Upper lobe of left lung (tissue), 6 donors: ENCODE measurements around the gene PDSS1. TPM values are rescaled to one million over a fixed set of nuclear protein-coding genes. Genes with fewer than 3 reads are reported as not detected.

ENCODE experiments used
- ATAC-seq, 2 donors: fragments of 200-7000 bp; cut with Tn5 transposase; one replicate each; pipeline ENCODE4 v1.9.1; 2022; ENCODE audit warnings: mild to moderate bottlenecking in 2 of 2, moderate library complexity in 2 of 2; ENCODE audit not compliant: low FRiP score in 2 of 2
- DNase-seq, 2 donors: peaks; one replicate each; pipeline ENCODE4 v3.0.0-alpha.2; 2019 to 2020
- H3K27ac ChIP-seq, 4 donors: fragments of 200-600 bp; sonication (generic); one replicate each; pipeline ENCODE4 v1.5.1; 2016 to 2019
- H3K27me3 ChIP-seq, 4 donors: fragments of 200-600 bp; sonication (generic); one replicate each; pipeline ENCODE4 v1.5.1; 2017 to 2019
- H3K36me3 ChIP-seq, 4 donors: fragments of 200-600 bp; sonication (generic); one replicate each; pipeline ENCODE4 v1.5.1; 2016 to 2019
- H3K4me1 ChIP-seq, 4 donors: fragments of 200-600 bp; sonication (generic); one replicate each; pipeline ENCODE4 v1.5.1; 2018 to 2019
- H3K4me3 ChIP-seq, 4 donors: fragments of 200-600 bp; sonication (generic); one replicate each; pipeline ENCODE4 v1.5.1; 2017 to 2019; ENCODE audit warnings: mild to moderate bottlenecking in 2 of 4, moderate library complexity in 1 of 4
- H3K9me3 ChIP-seq, 4 donors: fragments of 200-600 bp; sonication (generic); one replicate each; pipeline ENCODE4 v1.5.1; 2018 to 2019
- EP300 ChIP-seq, 4 donors: sonication (generic); formaldehyde crosslinking; IDR thresholded peaks; one replicate each; pipeline ENCODE4 v1.5.1; 2017; ENCODE audit warnings: antibody characterized with exemption in 4 of 4, control low read depth in 2 of 4
- POLR2A ChIP-seq, 4 donors: fragments of 450-650 bp; IDR thresholded peaks; one replicate each; pipeline ENCODE4 v1.5.1; 2016 to 2017; ENCODE audit warnings: antibody characterized with exemption in 4 of 4, mild to moderate bottlenecking in 2 of 4
- POLR2AphosphoS5 ChIP-seq, 2 donors: sonication (generic); formaldehyde crosslinking; IDR thresholded peaks; one replicate each; pipeline ENCODE4 v1.5.1; 2017; ENCODE audit warnings: antibody characterized with exemption in 2 of 2
- WGBS, 2 donors: methylation state at CpG; one replicate each; pipeline ENCODE4 v1.1.5; 2017 to 2018; 5-methylcytosine and 5-hydroxymethylcytosine counted together
- total RNA-seq, 6 donors: library from RNA; depleted of rRNA in 4 of 6; stranded (reverse); fragments of >200 nt in 4 of 6; gene quantifications; one replicate each; pipeline versions ENCODE4 v1.1.0 to v1.2.1, GENCODE V29; 2016 to 2021
- TF ChIP-seq, protein P1 (sequence below), 6 experiments: fragments of 450-650 bp in 4 of 6; fragments of 200-600 bp in 2 of 6; sonication (generic) in 2 of 6; IDR thresholded peaks; one replicate each; pipeline ENCODE4 v1.5.1; 2016 to 2019; ENCODE audit warnings: antibody characterized with exemption in 6 of 6
- donor health status: DM: no; HTN: no; CAD: no; lungs with moderate emphysema.
- donor health status: DM: no; HTN: yes; CAD: no; lungs with severe emphysema.

The PDSS1 gene
- total RNA-seq, 6 donors from 2014 or later, result 2.3 to 9.4 (median 5.6) TPM

DNA sequence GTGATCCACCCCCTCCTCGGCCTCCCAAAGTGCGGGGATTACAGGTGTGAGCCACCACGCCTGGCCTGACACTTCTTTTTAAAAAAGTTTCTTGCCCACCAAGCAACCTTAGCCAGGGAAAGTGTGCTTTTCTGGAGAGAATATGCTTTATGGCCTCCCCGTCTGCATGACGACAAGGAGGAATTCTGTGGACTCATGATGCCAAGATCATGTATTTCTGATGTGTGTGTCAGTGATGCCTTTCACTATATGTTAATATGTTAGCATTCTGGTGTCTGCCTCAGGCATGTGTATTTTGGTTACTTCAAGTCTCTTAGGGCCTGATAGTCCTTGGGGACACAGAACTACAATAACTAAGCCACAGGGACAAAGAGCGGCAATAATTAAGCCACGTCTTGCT lies 2.1 kb downstream of the PDSS1 start:
- Histone ChIP-seq H3K36me3 (no peaks in the 10 kb centered on the region), H3K27ac (peak overlapping the region in 1 of 4 donors; percentile 30), H3K4me3 (no peak overlapping the region), H3K9me3 (no peaks in the 10 kb centered on the region), H3K4me1 (peaks cover 11 to 28% (median 17%) of the 10 kb centered on the region in 4 donors), H3K27me3 (no peaks in the 10 kb centered on the region)
- WGBS, 2 donors, result 95 to 98% methylated on average over 7 of the region's 7 CpGs
- TF ChIP-seq EP300 (IDR thresholded peaks at IDR 0.05) (no peak), POLR2AphosphoS5 (IDR thresholded peaks at IDR 0.05) (no peak), POLR2A (IDR thresholded peaks at IDR 0.05) (no peak)
- TF ChIP-seq, protein P1, sequence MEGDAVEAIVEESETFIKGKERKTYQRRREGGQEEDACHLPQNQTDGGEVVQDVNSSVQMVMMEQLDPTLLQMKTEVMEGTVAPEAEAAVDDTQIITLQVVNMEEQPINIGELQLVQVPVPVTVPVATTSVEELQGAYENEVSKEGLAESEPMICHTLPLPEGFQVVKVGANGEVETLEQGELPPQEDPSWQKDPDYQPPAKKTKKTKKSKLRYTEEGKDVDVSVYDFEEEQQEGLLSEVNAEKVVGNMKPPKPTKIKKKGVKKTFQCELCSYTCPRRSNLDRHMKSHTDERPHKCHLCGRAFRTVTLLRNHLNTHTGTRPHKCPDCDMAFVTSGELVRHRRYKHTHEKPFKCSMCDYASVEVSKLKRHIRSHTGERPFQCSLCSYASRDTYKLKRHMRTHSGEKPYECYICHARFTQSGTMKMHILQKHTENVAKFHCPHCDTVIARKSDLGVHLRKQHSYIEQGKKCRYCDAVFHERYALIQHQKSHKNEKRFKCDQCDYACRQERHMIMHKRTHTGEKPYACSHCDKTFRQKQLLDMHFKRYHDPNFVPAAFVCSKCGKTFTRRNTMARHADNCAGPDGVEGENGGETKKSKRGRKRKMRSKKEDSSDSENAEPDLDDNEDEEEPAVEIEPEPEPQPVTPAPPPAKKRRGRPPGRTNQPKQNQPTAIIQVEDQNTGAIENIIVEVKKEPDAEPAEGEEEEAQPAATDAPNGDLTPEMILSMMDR (IDR thresholded peaks at IDR 0.05), result no peak
- no peak for DNase-seq
- no peak for ATAC-seq

DNA sequence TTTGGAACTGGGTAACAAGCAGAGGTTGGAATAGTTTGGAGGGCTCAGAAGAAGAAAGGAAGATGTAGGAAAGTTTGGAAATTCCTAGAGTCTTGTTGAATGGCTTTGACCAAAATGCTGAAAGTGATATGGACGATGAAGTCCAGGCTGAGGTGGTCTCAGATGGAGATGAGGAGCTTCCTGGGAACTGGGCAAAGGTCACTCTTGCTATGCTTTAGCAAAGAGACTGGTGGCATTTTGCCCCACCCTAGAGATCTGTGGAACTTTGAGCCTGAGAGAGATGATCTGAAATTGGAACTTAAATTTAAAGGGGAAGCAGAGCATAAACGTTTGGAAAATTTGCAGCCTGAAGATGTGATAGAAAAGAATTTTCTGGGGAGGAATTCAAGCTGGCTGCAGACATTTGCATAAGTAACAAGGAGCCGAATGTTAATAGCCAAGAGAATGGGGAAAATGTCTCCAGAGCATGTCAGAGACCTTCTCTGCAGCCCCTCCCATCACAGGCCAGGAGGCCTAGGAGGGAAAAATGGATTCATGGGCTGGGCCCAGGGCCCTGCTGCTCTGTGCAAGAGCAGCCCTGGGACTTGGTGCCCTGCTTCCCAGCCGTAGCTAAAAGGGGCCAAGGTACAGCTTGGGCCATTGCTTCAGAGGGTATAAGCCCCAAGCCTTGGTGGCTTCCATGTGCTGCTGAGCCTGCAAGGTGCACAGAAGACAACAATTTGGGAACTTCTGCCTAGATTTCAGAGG lies 3.6 kb downstream of the PDSS1 start:
- TF ChIP-seq POLR2AphosphoS5 (IDR thresholded peaks at IDR 0.05) (no peak), EP300 (IDR thresholded peaks at IDR 0.05) (no peak), POLR2A (IDR thresholded peaks at IDR 0.05) (no peak)
- TF ChIP-seq, protein P1 (IDR thresholded peaks at IDR 0.05), result no peak
- Histone ChIP-seq H3K27me3 (no peaks in the 10 kb centered on the region), H3K27ac (no peak overlapping the region), H3K4me3 (no peak overlapping the region), H3K36me3 (peaks cover 0 to 4% (median under 1%) of the 10 kb centered on the region in 4 donors), H3K9me3 (no peaks in the 10 kb centered on the region), H3K4me1 (peaks cover 11 to 28% (median 18%) of the 10 kb centered on the region in 4 donors)
- DNase-seq, result no peak
- WGBS, 2 donors, result 63 to 70% methylated on average over 4 of the region's 4 CpGs
- ATAC-seq, result no peak

DNA sequence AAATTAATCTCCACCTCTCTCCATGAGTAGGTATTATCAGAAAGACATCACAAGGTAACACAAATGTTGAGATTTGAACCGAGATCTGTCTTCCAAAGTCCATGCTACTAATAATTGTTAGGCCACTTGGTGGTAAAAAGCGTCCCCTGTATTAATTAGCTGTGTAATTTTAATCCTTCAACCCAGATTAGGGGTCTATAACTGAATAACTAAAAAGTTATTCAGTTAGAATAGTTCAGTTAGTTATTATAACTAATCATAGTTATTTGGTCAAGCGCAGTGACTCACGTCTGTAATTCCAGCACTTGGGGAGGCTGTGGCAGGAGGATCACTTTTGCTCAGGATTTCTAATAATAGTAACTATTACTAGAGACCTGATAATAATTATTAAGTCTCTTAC lies 5.6 kb downstream of the PDSS1 start:
- TF ChIP-seq EP300 (IDR thresholded peaks at IDR 0.05), result no peak
- TF ChIP-seq POLR2A (IDR thresholded peaks at IDR 0.05), result no peak
- TF ChIP-seq, protein P1 (IDR thresholded peaks at IDR 0.05), result no peak
- TF ChIP-seq POLR2AphosphoS5 (IDR thresholded peaks at IDR 0.05), result no peak
- ATAC-seq, result no peak
- Histone ChIP-seq H3K36me3 (peaks cover 0 to 20% (median 2%) of the 10 kb centered on the region in 4 donors), H3K27me3 (no peaks in the 10 kb centered on the region), H3K27ac (no peak overlapping the region), H3K9me3 (no peaks in the 10 kb centered on the region), H3K4me1 (peaks cover 4 to 21% (median 14%) of the 10 kb centered on the region in 4 donors), H3K4me3 (no peak overlapping the region)
- WGBS, 2 donors, result 90 to 95% methylated on average over 4 of the region's 4 CpGs
- DNase-seq, result no peak

DNA sequence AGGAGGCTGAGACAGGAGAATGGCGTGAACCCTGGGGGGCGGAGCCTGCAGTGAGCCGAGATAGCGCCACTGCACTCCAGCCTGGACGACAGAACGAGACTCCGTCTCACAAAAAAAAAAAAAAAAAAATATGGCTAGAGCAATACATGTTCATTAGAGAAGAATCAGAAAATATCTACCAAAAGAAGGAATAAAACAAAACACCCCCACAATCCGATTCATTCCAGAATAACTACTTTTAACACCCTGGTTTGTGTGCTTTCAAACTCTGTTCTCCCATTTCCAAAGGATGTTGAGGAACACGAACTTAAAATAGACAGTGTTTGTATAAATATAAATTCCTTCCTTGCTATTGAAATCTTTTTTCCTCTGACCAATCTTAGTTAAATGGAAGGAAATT lies 6.5 kb downstream of the PDSS1 start:
- ATAC-seq (no peak), DNase-seq (no peak)
- no peaks in the 10 kb centered on the region for H3K9me3 ChIP-seq
- no peak overlapping the region for H3K4me3 ChIP-seq
- peaks cover 0 to 28% (median 4%) of the 10 kb centered on the region in 4 donors for H3K36me3 ChIP-seq
- peak overlapping the region in 1 of 4 donors; percentile 15 for H3K27ac ChIP-seq
- no peak for TF ChIP-seq POLR2AphosphoS5 (IDR thresholded peaks at IDR 0.05)
- no peak for TF ChIP-seq EP300 (IDR thresholded peaks at IDR 0.05)
- no peak for TF ChIP-seq POLR2A (IDR thresholded peaks at IDR 0.05)
- TF ChIP-seq, protein P1 (IDR thresholded peaks at IDR 0.05), result no peak
- 71 to 76% methylated on average over 6 to 9 of the region's 9 CpGs for WGBS, 2 donors
- peaks cover 0 to 15% (median 6%) of the 10 kb centered on the region in 4 donors for H3K4me1 ChIP-seq
- no peaks in the 10 kb centered on the region for H3K27me3 ChIP-seq
